ENCODE measurements around the gene VANGL1. TPM values are rescaled to one million over a fixed set of nuclear protein-coding genes. Genes with fewer than 3 reads are reported as not detected.

The VANGL1 gene
- total RNA-seq, result under 1 TPM; 0.22 to 0.55 TPM
- polyA plus RNA-seq, result 1 to 10 TPM in 1 of 3 donors, under 1 TPM in 2; 0.22 to 3.4 (median 0.23) TPM
- 0 to 5.1 (median 1.7) reads per million in 6 experiments for total RNA-seq

GRCh38 chr1:115641762-115642167, at the start of gene VANGL1:
Gene VANGL1 (plus strand): TSS chr1:115641970. CDS start chr1:115651414, 9,444 bp downstream.
- POLR2A ChIA-PET, result no interaction called here

GRCh38 chr1:115592264-115592663, 49.5 kb upstream of the VANGL1 start:
- H3K27ac Mint-ChIP-seq, result no peak overlapping the region
- peaks cover 0 to 35% (median 12%) of the 10 kb centered on the region in 9 donors for H3K9me3 Mint-ChIP-seq
- no peak for DNase-seq
- H3K27me3 Mint-ChIP-seq, result peaks cover 0 to 4% (median 0%) of the 10 kb centered on the region in 5 donors
- ATAC-seq, result no peak
- peaks cover 0 to 5% (median 0%) of the 10 kb centered on the region in 3 donors for H3K36me3 Mint-ChIP-seq
- H3K4me1 Mint-ChIP-seq, result no peaks in the 10 kb centered on the region
- POLR2A ChIA-PET, result no interaction called here
- no peak overlapping the region for H3K4me3 Mint-ChIP-seq

More at GRCh38 chr1:115641762-115642167, at the start of gene VANGL1:
- H3K36me3 Mint-ChIP-seq, result peaks cover 0 to 23% (median 10%) of the 10 kb centered on the region in 3 donors
- ATAC-seq (peak; percentile 55 to 60), DNase-seq (no peak)
- peaks cover 9 to 51% (median 32%) of the 10 kb centered on the region in 9 donors for H3K9me3 Mint-ChIP-seq
- peaks cover 4 to 18% (median 10%) of the 10 kb centered on the region in 4 donors for H3K4me1 Mint-ChIP-seq
- H3K27ac Mint-ChIP-seq, result peak within 1 kb of the TSS in 3 of 10 donors; percentile 31 to 73 (median 35)
- peak within 1 kb of the TSS; percentile 69 to 94 (median 82) for H3K4me3 Mint-ChIP-seq
- peaks cover 20 to 38% (median 31%) of the 10 kb centered on the region in 5 donors for H3K27me3 Mint-ChIP-seq

GRCh38 chr1:115593365-115594259, 48.2 kb upstream of the VANGL1 start:
- H3K4me3 Mint-ChIP-seq, result no peak overlapping the region
- H3K27me3 Mint-ChIP-seq, result peaks cover 0 to 5% (median 4%) of the 10 kb centered on the region in 5 donors
- H3K4me1 Mint-ChIP-seq, result no peaks in the 10 kb centered on the region
- no peak overlapping the region for H3K27ac Mint-ChIP-seq
- no peak for ATAC-seq
- peaks cover 0 to 23% (median 3%) of the 10 kb centered on the region in 9 donors for H3K9me3 Mint-ChIP-seq
- POLR2A ChIA-PET, result no interaction called here
- no peak for DNase-seq
- H3K36me3 Mint-ChIP-seq, result no peaks in the 10 kb centered on the region

- Mint-ChIP-seq H3K9me3 (peaks cover 0 to 16% (median 2%) of the 10 kb centered on the region in 9 donors), H3K4me3 (no peak overlapping the region), H3K4me1 (no peaks in the 10 kb centered on the region), H3K36me3 (no peaks in the 10 kb centered on the region), H3K27me3 (peaks cover 0 to 9% (median 5%) of the 10 kb centered on the region in 5 donors), H3K27ac (no peak overlapping the region)
- no peak for ATAC-seq
- no peak for DNase-seq
- POLR2A ChIA-PET, result no interaction called here
Observed at GRCh38 chr1:115594600-115594999, 47.2 kb upstream of the VANGL1 start.

GRCh38 chr1:115595279-115596079, 46.3 kb upstream of the VANGL1 start:
- ATAC-seq (peak; percentile 22 to 41), DNase-seq (peak; percentile 6 to 68 (median 39))
- Mint-ChIP-seq H3K9me3 (peaks cover 0 to 8% (median 2%) of the 10 kb centered on the region in 9 donors), H3K4me1 (no peaks in the 10 kb centered on the region), H3K27me3 (peaks cover 0 to 9% (median 5%) of the 10 kb centered on the region in 5 donors), H3K27ac (no peak overlapping the region), H3K4me3 (no peak overlapping the region), H3K36me3 (no peaks in the 10 kb centered on the region)
- POLR2A ChIA-PET, result no interaction called here

GRCh38 chr1:115596080-115596780, 45.5 kb upstream of the VANGL1 start:
- Mint-ChIP-seq H3K9me3 (peaks cover 0 to 7% (median 2%) of the 10 kb centered on the region in 9 donors), H3K27ac (no peak overlapping the region), H3K27me3 (peaks cover 0 to 9% (median 5%) of the 10 kb centered on the region in 5 donors), H3K4me1 (no peaks in the 10 kb centered on the region), H3K4me3 (no peak overlapping the region), H3K36me3 (no peaks in the 10 kb centered on the region)
- POLR2A ChIA-PET, result no interaction called here
- no peak for DNase-seq
- ATAC-seq, result no peak

GRCh38 chr1:115604508-115604907, 37.3 kb upstream of the VANGL1 start:
- H3K4me1 Mint-ChIP-seq, result no peaks in the 10 kb centered on the region
- DNase-seq (no peak), ATAC-seq (no peak)
- H3K27ac Mint-ChIP-seq, result no peak overlapping the region
- POLR2A ChIA-PET, result no interaction called here
- peaks cover 0 to 8% (median 2%) of the 10 kb centered on the region in 5 donors for H3K27me3 Mint-ChIP-seq
- peaks cover 0 to 19% (median 2%) of the 10 kb centered on the region in 9 donors for H3K9me3 Mint-ChIP-seq
- no peak overlapping the region for H3K4me3 Mint-ChIP-seq
- no peaks in the 10 kb centered on the region for H3K36me3 Mint-ChIP-seq

- ATAC-seq, result no peak
- Mint-ChIP-seq H3K36me3 (no peaks in the 10 kb centered on the region), H3K27me3 (peaks cover 0 to 9% (median 2%) of the 10 kb centered on the region in 5 donors), H3K9me3 (peaks cover 0 to 11% (median under 1%) of the 10 kb centered on the region in 9 donors), H3K27ac (no peak overlapping the region), H3K4me1 (no peaks in the 10 kb centered on the region), H3K4me3 (no peak overlapping the region)
- DNase-seq, result no peak
- POLR2A ChIA-PET, result no interaction called here
Observed at GRCh38 chr1:115606305-115606704, 35.5 kb upstream of the VANGL1 start.

GRCh38 chr1:115609021-115609420, 32.7 kb upstream of the VANGL1 start:
- Mint-ChIP-seq H3K27ac (no peak overlapping the region), H3K36me3 (no peaks in the 10 kb centered on the region), H3K4me3 (no peak overlapping the region), H3K27me3 (peaks cover 2 to 20% (median 17%) of the 10 kb centered on the region in 5 donors), H3K9me3 (peaks cover 0 to 6% (median 2%) of the 10 kb centered on the region in 9 donors), H3K4me1 (no peaks in the 10 kb centered on the region)
- POLR2A ChIA-PET, result no interaction called here
- no peak for ATAC-seq
- no peak for DNase-seq

- POLR2A ChIA-PET, result no interaction called here
Observed at GRCh38 chr1:115613767-115614166, 28.0 kb upstream of the VANGL1 start.

GRCh38 chr1:115620453-115620852, 21.3 kb upstream of the VANGL1 start:
- peaks cover 16 to 44% (median 39%) of the 10 kb centered on the region in 9 donors for H3K9me3 Mint-ChIP-seq
- H3K4me1 Mint-ChIP-seq, result no peaks in the 10 kb centered on the region
- POLR2A ChIA-PET, result no interaction called here
- no peak overlapping the region for H3K4me3 Mint-ChIP-seq
- peaks cover 0 to 19% (median 4%) of the 10 kb centered on the region in 3 donors for H3K36me3 Mint-ChIP-seq
- H3K27me3 Mint-ChIP-seq, result peaks cover 0 to 20% (median 6%) of the 10 kb centered on the region in 5 donors
- H3K27ac Mint-ChIP-seq, result no peak overlapping the region
- ATAC-seq (no peak), DNase-seq (no peak)

More at GRCh38 chr1:115613767-115614166, 28.0 kb upstream of the VANGL1 start:
- ATAC-seq (no peak), DNase-seq (no peak)
- Mint-ChIP-seq H3K4me3 (no peak overlapping the region), H3K4me1 (no peaks in the 10 kb centered on the region), H3K9me3 (peaks cover 0 to 9% (median 6%) of the 10 kb centered on the region in 9 donors), H3K27ac (no peak overlapping the region), H3K27me3 (peaks cover 7 to 44% (median 20%) of the 10 kb centered on the region in 5 donors), H3K36me3 (no peaks in the 10 kb centered on the region)

GRCh38 chr1:115620950-115621349, 20.8 kb upstream of the VANGL1 start:
- POLR2A ChIA-PET, result no interaction called here
- Mint-ChIP-seq H3K27me3 (peaks cover 0 to 18% (median 5%) of the 10 kb centered on the region in 5 donors), H3K27ac (no peak overlapping the region), H3K4me3 (no peak overlapping the region), H3K4me1 (no peaks in the 10 kb centered on the region), H3K36me3 (peaks cover 0 to 19% (median 4%) of the 10 kb centered on the region in 3 donors), H3K9me3 (peaks cover 16 to 44% (median 39%) of the 10 kb centered on the region in 9 donors)
- ATAC-seq (no peak), DNase-seq (no peak)

Measured in naive thymus-derived CD8-positive, alpha-beta T cell (primary cell).